SK-N-MC (cell line): ENCODE measurements around the gene SEL1L3.
A peak's percentile ranks its signal among the peaks of the same experiment; 100 is the strongest.

Experiments
- DNase-seq: peaks from one replicate; pipeline ENCODE4 v3.0.0-alpha.2; 2011; ENCODE audit warnings: low read depth, low spot score
- H3K27ac ChIP-seq: fragments of 200-600 bp; sonication (generic); 2 replicates; pipeline ENCODE4 v1.5.1; 2016; ENCODE audit warnings: mixed run types
- H3K36me3 ChIP-seq: fragments of 200-600 bp; sonication (generic); 2 replicates; pipeline ENCODE4 v1.6.1; 2017; ENCODE audit warnings: antibody characterized with exemption, low read length, mixed read lengths; ENCODE audit not compliant: insufficient read depth
- H3K4me3 ChIP-seq: fragments of 200-600 bp; sonication (generic); 2 replicates; pipeline ENCODE4 v1.5.1; 2016
- H3K9ac ChIP-seq: fragments of 200-600 bp; sonication (generic); 2 replicates; pipeline ENCODE4 v1.8.0; 2017; ENCODE audit warnings: mixed run types, mixed read lengths; ENCODE audit not compliant: insufficient read length
- H3K9me3 ChIP-seq: fragments of 200-600 bp; sonication (generic); 2 replicates; pipeline ENCODE4 v1.6.1; 2017; ENCODE audit warnings: low read depth, mild to moderate bottlenecking, antibody characterized with exemption, low read length, moderate library complexity, mixed read lengths
- EZH2 ChIP-seq: fragments of 200-600 bp; sonication (generic); IDR thresholded peaks from one replicate; pipeline ENCODE4 v1.6.1; 2017; ENCODE audit warnings: antibody characterized with exemption
- FOXP2 ChIP-seq: optimal IDR thresholded peaks from 2 replicates; pipeline ENCODE3; 2011; ENCODE audit warnings: mild to moderate bottlenecking, moderate library complexity; ENCODE audit not compliant: insufficient read depth; ENCODE audit errors: extremely low read length, control extremely low read depth
- POLR2AphosphoS5 ChIP-seq: IDR thresholded peaks from 2 replicates; pipeline ENCODE4 v1.6.1; 2012; ENCODE audit warnings: mild to moderate bottlenecking, low read depth, low read length, borderline replicate concordance

SEL1L3 gene

DNA sequence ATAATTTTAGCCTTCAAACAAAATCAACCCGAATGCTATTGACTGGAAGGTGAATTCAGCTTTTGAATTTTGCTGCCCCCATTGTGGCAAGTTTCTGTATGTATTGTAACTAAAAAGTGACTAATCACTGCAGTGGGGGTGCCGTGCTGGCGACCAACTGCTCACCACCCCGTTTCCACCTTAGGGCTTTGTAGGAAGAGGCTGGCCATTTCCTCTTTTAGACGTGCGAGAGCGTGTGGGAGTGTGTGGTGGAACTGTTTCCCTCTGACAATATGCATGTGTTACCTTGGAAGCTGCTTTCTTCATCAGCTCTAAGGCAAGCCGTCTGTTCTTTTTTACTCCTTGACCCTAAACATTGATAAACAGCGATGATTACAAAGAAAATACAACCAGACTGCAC lies 78.8 kb downstream of the SEL1L3 start:
- H3K36me3 ChIP-seq: peaks cover 19% of the 10 kb centered on the region; the same call in 1 of the 2 replicates
- no peak overlapping the region for H3K4me3 ChIP-seq
- no peak for DNase-seq
- H3K9ac ChIP-seq: no peak overlapping the region
- no peak overlapping the region for H3K27ac ChIP-seq
- no peaks in the 10 kb centered on the region for H3K9me3 ChIP-seq
- no peak for TF ChIP-seq POLR2AphosphoS5
- no peak for TF ChIP-seq FOXP2
- TF ChIP-seq EZH2: no peak

DNA sequence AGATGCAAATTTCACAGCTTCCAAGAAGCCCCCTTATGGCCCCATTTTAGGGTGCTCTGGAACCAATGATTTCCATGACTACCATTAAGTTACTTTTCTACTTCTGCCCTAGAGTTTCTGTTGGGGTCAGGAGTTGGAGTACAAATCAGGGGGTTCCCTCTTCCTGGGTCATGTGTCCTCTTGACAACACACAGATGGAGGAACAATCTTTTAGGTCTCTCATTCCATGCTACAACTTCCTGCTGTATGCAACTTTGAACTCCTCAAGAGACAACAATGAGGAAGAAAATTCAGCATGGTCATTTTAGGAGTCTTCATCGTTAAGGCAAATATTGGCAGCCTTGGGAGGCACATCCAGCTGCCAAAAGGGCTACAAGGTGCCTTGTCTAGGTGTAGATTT lies 79.7 kb downstream of the SEL1L3 start:
- no peak overlapping the region for H3K9ac ChIP-seq
- TF ChIP-seq EZH2 (no peak), POLR2AphosphoS5 (no peak), FOXP2 (no peak)
- peaks cover 25% of the 10 kb centered on the region; the same call in 1 of the 2 replicates for H3K36me3 ChIP-seq

DNA sequence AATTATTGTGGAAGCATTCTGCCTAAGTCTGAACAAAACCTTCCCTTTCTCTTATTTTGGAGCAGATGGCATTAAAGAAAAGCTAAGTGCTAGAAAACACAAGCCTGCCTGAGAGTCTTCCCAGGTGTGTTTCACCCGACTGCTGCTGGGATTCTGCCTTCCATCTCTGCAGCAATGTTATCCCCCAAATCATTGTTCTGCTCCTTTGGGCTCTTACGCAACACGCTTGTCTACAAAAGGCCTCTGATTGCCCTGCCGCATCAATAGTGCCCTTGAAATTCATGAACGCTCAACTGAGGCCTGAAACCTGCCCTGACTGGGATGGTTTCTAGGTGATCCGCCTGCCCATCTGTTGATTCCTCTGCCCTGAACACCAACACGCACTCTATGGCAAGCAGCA lies 80.3 kb downstream of the SEL1L3 start:
- H3K9me3 ChIP-seq: no peaks in the 10 kb centered on the region
- peaks cover 31% of the 10 kb centered on the region; the same call in 1 of the 2 replicates for H3K36me3 ChIP-seq
- DNase-seq: no peak
- no peak overlapping the region for H3K9ac ChIP-seq
- H3K27ac ChIP-seq: no peak overlapping the region
- TF ChIP-seq POLR2AphosphoS5: no peak
- TF ChIP-seq FOXP2: no peak
- no peak for TF ChIP-seq EZH2
- H3K4me3 ChIP-seq: no peak overlapping the region

More for the DNA sequence above, 79.7 kb downstream of the SEL1L3 start:
- Histone ChIP-seq H3K27ac (no peak overlapping the region), H3K9me3 (no peaks in the 10 kb centered on the region), H3K4me3 (no peak overlapping the region)
- DNase-seq: no peak

DNA sequence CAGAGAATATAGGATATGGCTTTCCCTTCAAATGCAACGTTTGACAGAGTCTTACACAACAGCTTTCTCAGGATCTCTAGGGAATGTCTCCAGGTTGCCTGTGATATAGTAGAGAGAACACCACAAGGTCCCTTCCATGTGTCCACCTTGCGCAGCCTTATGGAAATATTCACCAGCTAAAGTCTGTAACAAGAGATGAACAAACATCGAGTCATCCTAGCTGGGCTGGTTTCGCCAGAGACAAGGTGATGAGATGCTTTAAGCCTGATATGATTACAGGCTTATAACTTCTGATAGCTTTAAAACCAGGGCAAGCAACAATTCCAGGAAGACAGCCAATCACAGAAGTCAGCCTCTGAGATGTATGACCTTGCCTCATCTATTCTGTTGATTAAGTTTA lies 83.8 kb downstream of the SEL1L3 start:
- no peak for DNase-seq
- TF ChIP-seq POLR2AphosphoS5 (no peak), FOXP2 (no peak), EZH2 (no peak)
- no peaks in the 10 kb centered on the region for H3K9me3 ChIP-seq
- H3K36me3 ChIP-seq: peaks cover 45% of the 10 kb centered on the region; the same call in 1 of the 2 replicates
- no peak overlapping the region for H3K27ac ChIP-seq
- H3K4me3 ChIP-seq: no peak overlapping the region
- no peak overlapping the region for H3K9ac ChIP-seq

DNA sequence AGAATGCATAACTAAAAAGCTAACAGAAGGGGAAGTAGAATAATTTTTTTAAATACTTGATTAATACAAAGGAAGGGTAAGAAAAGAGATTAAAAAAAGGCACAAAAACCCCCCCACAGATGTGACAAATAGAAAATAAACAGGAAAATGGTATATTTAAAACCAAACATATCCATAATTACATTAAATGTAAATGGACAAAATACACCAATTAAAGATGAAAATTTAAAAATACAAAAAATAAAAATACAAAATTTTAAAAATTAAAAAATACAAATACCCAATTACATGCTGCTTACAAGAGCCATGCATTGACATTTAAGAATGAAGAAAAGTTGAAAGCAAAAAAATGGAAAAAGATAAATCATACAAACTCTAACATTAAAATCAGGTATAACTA lies 86.0 kb downstream of the SEL1L3 start:
- no peak overlapping the region for H3K9ac ChIP-seq
- TF ChIP-seq EZH2 (no peak), POLR2AphosphoS5 (no peak), FOXP2 (no peak)
- peaks cover 44% of the 10 kb centered on the region; the same call in 1 of the 2 replicates for H3K36me3 ChIP-seq
- H3K27ac ChIP-seq: no peak overlapping the region
- H3K4me3 ChIP-seq: no peak overlapping the region
- no peak for DNase-seq
- H3K9me3 ChIP-seq: no peaks in the 10 kb centered on the region

DNA sequence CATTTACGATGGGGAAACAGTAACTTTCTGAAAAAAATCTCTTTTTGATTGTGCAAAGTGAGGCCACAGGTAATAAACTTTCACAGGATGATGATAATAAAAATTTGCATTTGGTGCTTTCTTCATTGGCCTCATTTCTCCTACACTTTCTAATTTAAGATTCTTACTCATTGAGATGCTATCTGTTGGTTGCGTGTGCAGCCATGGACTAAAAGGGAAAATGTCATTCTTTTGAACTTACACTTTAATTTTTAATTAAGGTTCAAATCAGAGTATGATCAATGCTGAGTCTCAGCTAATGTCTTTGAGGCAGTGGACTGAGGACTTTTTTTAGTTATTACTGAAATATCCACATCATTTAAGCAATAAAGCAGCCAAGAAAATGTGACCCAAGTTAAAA lies 87.6 kb downstream of the SEL1L3 start:
- TF ChIP-seq FOXP2 (no peak), POLR2AphosphoS5 (no peak), EZH2 (no peak)
- H3K27ac ChIP-seq: no peak overlapping the region
- H3K4me3 ChIP-seq: no peak overlapping the region
- no peak for DNase-seq
- no peaks in the 10 kb centered on the region for H3K9me3 ChIP-seq
- H3K36me3 ChIP-seq: peaks cover 37% of the 10 kb centered on the region; the same call in 1 of the 2 replicates
- no peak overlapping the region for H3K9ac ChIP-seq

DNA sequence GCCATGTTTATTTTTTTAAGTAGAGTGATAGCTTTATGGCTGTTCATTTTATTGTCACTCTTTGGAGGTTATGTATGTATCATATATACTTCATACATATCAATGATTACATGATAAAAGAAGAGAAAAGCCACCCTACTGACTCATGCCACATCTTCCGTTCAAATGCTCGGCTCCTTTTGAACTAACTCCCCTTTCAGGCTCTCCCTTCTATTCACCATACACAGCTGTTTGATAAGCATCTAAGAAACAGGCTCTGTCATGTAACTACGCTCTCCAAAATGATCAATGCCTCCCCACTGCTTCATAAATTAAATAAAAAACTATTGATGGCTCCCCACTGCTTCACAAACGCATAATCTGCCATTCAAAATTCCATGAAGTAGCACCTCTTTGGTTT lies 89.4 kb downstream of the SEL1L3 start:
- TF ChIP-seq FOXP2 (no peak), EZH2 (no peak), POLR2AphosphoS5 (no peak)
- no peaks in the 10 kb centered on the region for H3K9me3 ChIP-seq
- H3K9ac ChIP-seq: no peak overlapping the region
- H3K4me3 ChIP-seq: no peak overlapping the region
- H3K27ac ChIP-seq: no peak overlapping the region
- peaks cover 26% of the 10 kb centered on the region; the same call in 1 of the 2 replicates for H3K36me3 ChIP-seq
- no peak for DNase-seq

DNA sequence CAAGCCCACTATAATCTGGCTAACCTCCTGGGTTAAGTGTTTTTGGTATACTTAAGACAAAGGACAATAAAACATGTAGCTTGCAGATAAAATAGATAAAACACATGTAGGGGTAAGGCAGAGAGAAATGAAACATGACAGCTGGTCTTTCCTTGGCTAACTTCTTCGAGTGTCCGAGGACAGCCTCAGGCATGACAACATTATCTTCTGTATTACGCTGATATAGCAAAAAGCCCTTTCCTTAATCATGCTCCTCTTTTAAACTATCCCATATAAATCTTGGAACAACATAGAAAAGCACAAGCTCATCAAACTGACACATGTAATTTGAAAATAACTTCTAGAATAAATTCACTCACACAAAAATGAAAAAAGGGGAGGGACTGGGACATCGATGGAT lies 91.1 kb downstream of the SEL1L3 start:
- no peak for TF ChIP-seq POLR2AphosphoS5
- no peak for TF ChIP-seq FOXP2
- TF ChIP-seq EZH2: no peak
- peaks cover 12% of the 10 kb centered on the region; the same call in 1 of the 2 replicates for H3K36me3 ChIP-seq
- H3K4me3 ChIP-seq: no peak overlapping the region; the same call in 1 of the 2 replicates
- H3K27ac ChIP-seq: peak overlapping the region; percentile 96
- no peaks in the 10 kb centered on the region for H3K9me3 ChIP-seq
- H3K9ac ChIP-seq: peak overlapping the region; percentile 32
- no peak for DNase-seq

DNA sequence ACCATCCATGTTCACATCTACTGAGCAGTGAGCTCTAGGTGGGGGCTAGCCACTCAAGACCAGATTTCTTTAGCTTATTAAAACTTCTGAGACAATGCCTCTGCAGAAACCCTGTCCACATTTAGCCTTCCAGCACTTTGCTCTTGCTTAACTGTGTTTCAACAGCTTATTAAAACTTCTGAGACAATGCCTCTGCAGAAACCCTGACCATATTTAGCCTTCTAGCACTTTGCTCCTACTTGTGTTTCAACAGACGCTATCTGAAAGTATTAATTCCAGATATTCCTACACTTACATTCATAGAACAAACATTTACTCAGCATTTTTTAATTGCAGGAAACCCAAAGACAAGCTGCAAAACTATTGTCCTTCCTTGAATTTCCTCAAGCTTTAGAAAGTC lies 91.9 kb downstream of the SEL1L3 start:
- TF ChIP-seq FOXP2 (no peak), POLR2AphosphoS5 (no peak; the same call in 1 of the 2 replicates), EZH2 (no peak)
- DNase-seq: peak; percentile 52
- Histone ChIP-seq H3K27ac (peak overlapping the region; percentile 96), H3K4me3 (peak overlapping the region; percentile 22; the same call in 1 of the 2 replicates), H3K9ac (no peak overlapping the region), H3K9me3 (no peaks in the 10 kb centered on the region), H3K36me3 (peaks cover 4% of the 10 kb centered on the region; the same call in 1 of the 2 replicates)
